CD4-positive, alpha-beta T cell (primary cell): ENCODE measurements around the gene UBA1. TPM values are rescaled to one million over a fixed set of nuclear protein-coding genes. Genes with fewer than 3 reads are reported as not detected.

Experiments
- ATAC-seq: fragments of 200-7000 bp; cut with Tn5 transposase; one replicate; pipeline ENCODE4 v1.10.0; 2022; ENCODE audit warnings: mild to moderate bottlenecking; ENCODE audit not compliant: poor library complexity
- CTCF ChIA-PET: fragments of 350-600 bp; sonication (Branson Sonifier 250); formaldehyde crosslinking; loops from one replicate; lab custom pipeline; 2021; ENCODE audit warnings: antibody characterized with exemption, inconsistent platforms; lab: Charles Lee
- POLR2A ChIA-PET: fragments of 350-600 bp; sonication (Branson Sonifier 250); formaldehyde crosslinking; loops from one replicate; lab custom pipeline; 2021; ENCODE audit warnings: antibody characterized with exemption, inconsistent platforms; lab: Charles Lee
- DNase-seq, 14 experiments: peaks; one replicate each; pipeline ENCODE4 v3.0.0-alpha.2; 2013 to 2020; ENCODE audit warnings: mixed read lengths in 2 of 14
- H3K27ac ChIP-seq, 2 donors: one replicate each; pipeline versions ENCODE4 v1.5.1 to v1.7.0; 2013; ENCODE audit warnings: low read length in 2 of 2, low read depth in 1 of 2, mild to moderate bottlenecking in 1 of 2
- H3K27me3 ChIP-seq, 2 experiments: 1 replicate in 1 of 2; 2 replicates in 1 of 2; pipeline versions ENCODE4 v1.6.1 to v1.7.0; 2013; ENCODE audit warnings: low read length in 2 of 2, control low read depth in 1 of 2, mild to moderate bottlenecking in 1 of 2, moderate library complexity in 1 of 2; ENCODE audit not compliant: insufficient read depth in 2 of 2, control insufficient read depth in 1 of 2
- H3K36me3 ChIP-seq: one replicate; pipeline ENCODE4 v1.6.1; 2013; ENCODE audit warnings: low read length, control low read depth; ENCODE audit not compliant: insufficient read depth
- H3K4me1 ChIP-seq: one replicate; pipeline ENCODE4 v1.6.1; 2013; ENCODE audit warnings: low read length, control low read depth; ENCODE audit not compliant: insufficient read depth
- H3K4me3 ChIP-seq: one replicate; pipeline ENCODE4 v1.5.1; 2013; ENCODE audit warnings: mild to moderate bottlenecking, low read length, moderate library complexity
- H3K9me3 ChIP-seq, 2 experiments: 1 replicate in 1 of 2; 2 replicates in 1 of 2; pipeline versions ENCODE4 v1.6.1 to v1.7.0; 2013; ENCODE audit warnings: low read length in 2 of 2, mild to moderate bottlenecking in 2 of 2, control low read depth in 1 of 2, moderate library complexity in 1 of 2; ENCODE audit not compliant: control insufficient read depth in 1 of 2, insufficient read depth in 1 of 2
- H3K27ac Mint-ChIP-seq: one replicate; pipeline ENCODE4 v1.8.0; 2020; ENCODE audit warnings: mixed read lengths
- H3K27me3 Mint-ChIP-seq: one replicate; pipeline ENCODE4 v1.8.0; 2021; ENCODE audit warnings: mixed read lengths
- H3K36me3 Mint-ChIP-seq: one replicate; pipeline ENCODE4 v1.8.0; 2021; ENCODE audit warnings: low read depth, mixed read lengths
- H3K4me1 Mint-ChIP-seq: one replicate; pipeline ENCODE4 v1.8.0; 2021; ENCODE audit warnings: low read depth, mixed read lengths
- H3K4me3 Mint-ChIP-seq: one replicate; pipeline ENCODE4 v1.8.0; 2020; ENCODE audit warnings: mild to moderate bottlenecking, mixed read lengths
- H3K9me3 Mint-ChIP-seq: one replicate; pipeline ENCODE4 v1.8.0; 2020; ENCODE audit warnings: mixed read lengths
- intact Hi-C, 2 experiments: fragments of 100-400 bp; cut with DNase I in 1 of 2; cut with micrococcal nuclease in 1 of 2; formaldehyde crosslinking; loops; one replicate each; pipeline versions ENCODE4 v1.15.1 to v1.9.0; 2023 to 2025; cut with DNase I, micrococcal nuclease
- total RNA-seq, 174 experiments: library from RNA in 2 of 174; stranded (reverse) in 2 of 174; gene quantifications; one replicate each; pipeline ENCODE4 v1.2.3 and lab custom pipeline; 2021 to 2026
- TF ChIP-seq, protein P1 (sequence below): fragments of 200-600 bp; IDR thresholded peaks from one replicate; pipeline ENCODE4 v1.8.0; 2022; ENCODE audit warnings: antibody characterized with exemption, mild to moderate bottlenecking

The UBA1 gene
- total RNA-seq, 2 experiments from 2014 or later: 70.0 to 72.1 TPM

DNA sequence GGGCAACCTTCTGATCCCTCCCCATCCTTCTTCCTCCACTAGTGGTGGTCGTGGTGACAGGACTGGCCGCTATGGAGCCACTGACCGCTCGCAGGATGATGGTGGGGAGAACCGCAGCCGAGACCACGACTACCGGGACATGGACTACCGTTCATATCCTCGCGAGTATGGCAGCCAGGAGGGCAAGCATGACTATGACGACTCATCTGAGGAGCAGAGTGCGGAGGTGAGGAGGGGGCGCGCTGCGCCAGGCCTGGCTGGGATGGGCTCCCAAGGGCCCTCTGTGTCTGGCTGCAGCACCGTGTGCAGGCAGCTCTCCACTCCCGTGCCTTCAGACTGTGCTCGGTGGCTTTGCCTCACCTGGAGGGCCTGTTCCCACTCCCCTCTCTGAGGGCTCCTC lies 24.4 kb upstream of the UBA1 start:
- Mint-ChIP-seq H3K4me3 (no peak overlapping the region), H3K27ac (no peak overlapping the region), H3K27me3 (no peaks in the 10 kb centered on the region), H3K4me1 (peaks cover 4% of the 10 kb centered on the region), H3K9me3 (no peaks in the 10 kb centered on the region), H3K36me3 (peaks cover 46% of the 10 kb centered on the region)
- TF ChIP-seq, protein P1, sequence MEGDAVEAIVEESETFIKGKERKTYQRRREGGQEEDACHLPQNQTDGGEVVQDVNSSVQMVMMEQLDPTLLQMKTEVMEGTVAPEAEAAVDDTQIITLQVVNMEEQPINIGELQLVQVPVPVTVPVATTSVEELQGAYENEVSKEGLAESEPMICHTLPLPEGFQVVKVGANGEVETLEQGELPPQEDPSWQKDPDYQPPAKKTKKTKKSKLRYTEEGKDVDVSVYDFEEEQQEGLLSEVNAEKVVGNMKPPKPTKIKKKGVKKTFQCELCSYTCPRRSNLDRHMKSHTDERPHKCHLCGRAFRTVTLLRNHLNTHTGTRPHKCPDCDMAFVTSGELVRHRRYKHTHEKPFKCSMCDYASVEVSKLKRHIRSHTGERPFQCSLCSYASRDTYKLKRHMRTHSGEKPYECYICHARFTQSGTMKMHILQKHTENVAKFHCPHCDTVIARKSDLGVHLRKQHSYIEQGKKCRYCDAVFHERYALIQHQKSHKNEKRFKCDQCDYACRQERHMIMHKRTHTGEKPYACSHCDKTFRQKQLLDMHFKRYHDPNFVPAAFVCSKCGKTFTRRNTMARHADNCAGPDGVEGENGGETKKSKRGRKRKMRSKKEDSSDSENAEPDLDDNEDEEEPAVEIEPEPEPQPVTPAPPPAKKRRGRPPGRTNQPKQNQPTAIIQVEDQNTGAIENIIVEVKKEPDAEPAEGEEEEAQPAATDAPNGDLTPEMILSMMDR: no peak
- H3K4me3 ChIP-seq: no peak overlapping the region
- intact Hi-C loops: no loop called here
- ATAC-seq: no peak
- H3K27ac ChIP-seq: no peak overlapping the region
- H3K36me3 ChIP-seq: peaks cover 47% of the 10 kb centered on the region
- no peaks in the 10 kb centered on the region for H3K27me3 ChIP-seq
- ChIA-PET POLR2A (no interaction called here), CTCF (no interaction called here)
- no peaks in the 10 kb centered on the region for H3K4me1 ChIP-seq
- H3K9me3 ChIP-seq: no peaks in the 10 kb centered on the region
- no peak for DNase-seq

DNA sequence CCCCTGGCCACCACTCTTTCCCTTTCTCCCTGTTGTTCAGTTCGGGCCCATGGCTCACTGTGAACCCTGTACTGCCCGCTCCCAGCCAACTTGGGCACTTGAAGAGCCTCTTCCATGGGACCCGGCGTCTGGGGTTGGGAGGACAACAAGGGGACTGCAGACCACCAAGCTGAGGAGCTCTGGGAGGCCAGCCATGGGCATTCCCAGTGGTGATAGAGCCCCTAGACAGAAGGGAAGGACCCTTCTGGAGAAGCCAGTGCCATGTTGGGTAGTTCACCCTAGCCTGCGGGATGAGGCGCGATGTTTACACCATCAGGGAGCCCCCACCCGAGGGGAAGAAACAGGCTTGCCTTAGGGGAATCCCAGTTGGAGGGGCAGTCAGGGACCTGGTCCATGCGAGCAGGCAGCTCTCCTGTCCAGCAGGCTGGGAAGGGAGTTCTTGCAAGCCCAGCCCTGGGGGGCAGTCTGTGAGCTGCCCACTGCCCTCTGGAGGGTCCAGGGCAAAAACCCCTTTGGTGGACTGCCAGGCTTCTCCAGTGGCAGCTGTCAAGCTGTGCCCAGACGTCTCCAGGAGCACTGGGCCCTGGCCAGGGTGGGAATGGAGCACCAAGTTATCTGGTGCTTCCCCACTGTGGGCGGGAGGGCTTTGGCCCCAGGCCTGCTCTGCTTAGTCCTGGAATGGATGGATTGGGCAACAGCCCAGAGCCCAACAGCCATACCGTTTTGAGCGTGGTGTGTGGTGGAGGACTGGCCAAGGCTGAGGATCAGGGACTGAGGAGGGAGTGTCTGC lies 23.7 kb upstream of the UBA1 start:
- POLR2A ChIA-PET: interaction anchor here (0.5 kb wide), 1 partner anchor 207 kb away, joined by 4 read pairs; no protein-coding TSS in a partner anchor
- H3K27ac Mint-ChIP-seq: no peak overlapping the region
- H3K36me3 ChIP-seq: peaks cover 52% of the 10 kb centered on the region

DNA sequence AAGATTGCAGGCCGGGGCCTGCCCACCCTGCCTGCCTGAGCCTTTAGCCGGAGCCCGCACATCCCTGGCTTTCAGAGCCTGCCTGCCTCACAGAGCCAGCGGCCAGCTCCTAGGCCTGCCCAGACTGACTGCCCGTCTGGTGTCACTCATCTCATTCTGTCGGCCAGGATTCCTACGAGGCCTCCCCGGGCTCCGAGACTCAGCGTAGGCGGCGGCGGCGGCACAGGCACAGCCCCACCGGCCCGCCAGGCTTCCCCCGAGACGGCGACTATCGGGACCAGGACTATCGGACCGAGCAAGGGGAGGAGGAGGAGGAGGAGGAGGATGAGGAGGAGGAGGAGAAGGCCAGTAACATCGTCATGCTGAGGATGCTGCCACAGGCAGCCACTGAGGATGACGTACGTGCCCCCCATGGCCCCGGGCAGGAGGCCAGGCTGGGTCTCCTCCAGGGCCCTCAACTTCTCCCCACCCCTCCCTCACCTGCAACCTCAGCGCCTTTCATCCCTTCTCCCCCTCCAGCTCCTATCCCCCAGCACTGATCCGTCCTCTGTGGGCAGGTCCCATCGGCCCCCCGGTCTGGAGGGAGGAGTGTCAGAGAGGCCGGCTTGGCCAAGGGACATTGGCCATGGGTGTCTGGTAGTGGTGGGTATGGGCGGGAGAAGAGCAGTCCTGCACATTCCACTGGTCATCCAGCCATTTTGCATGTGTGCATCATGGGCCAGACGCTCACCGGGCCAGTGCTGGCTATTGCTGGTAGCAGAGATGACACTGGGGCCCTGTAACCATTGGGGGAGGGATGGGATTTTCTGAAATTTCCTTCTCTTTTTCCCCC lies 22.6 kb upstream of the UBA1 start:
- no peaks in the 10 kb centered on the region for H3K27me3 Mint-ChIP-seq
- TF ChIP-seq, protein P1: no peak
- CTCF ChIA-PET: no interaction called here

More for the DNA sequence above, 23.7 kb upstream of the UBA1 start:
- CTCF ChIA-PET: no interaction called here
- peaks cover 41% of the 10 kb centered on the region for H3K36me3 Mint-ChIP-seq
- no peak overlapping the region for H3K4me3 ChIP-seq
- no peak for ATAC-seq
- TF ChIP-seq, protein P1: no peak
- no peaks in the 10 kb centered on the region for H3K9me3 Mint-ChIP-seq
- no peaks in the 10 kb centered on the region for H3K4me1 ChIP-seq
- no peak overlapping the region for H3K4me3 Mint-ChIP-seq
- no peak overlapping the region for H3K27ac ChIP-seq
- intact Hi-C loops: no loop called here
- no peaks in the 10 kb centered on the region for H3K27me3 ChIP-seq
- DNase-seq: no peak
- no peaks in the 10 kb centered on the region for H3K9me3 ChIP-seq
- no peaks in the 10 kb centered on the region for H3K27me3 Mint-ChIP-seq
- H3K4me1 Mint-ChIP-seq: peaks cover 4% of the 10 kb centered on the region

More for the DNA sequence above, 22.6 kb upstream of the UBA1 start:
- Mint-ChIP-seq H3K4me1 (peaks cover 4% of the 10 kb centered on the region), H3K36me3 (peaks cover 39% of the 10 kb centered on the region), H3K4me3 (no peak overlapping the region), H3K27ac (no peak overlapping the region), H3K9me3 (no peaks in the 10 kb centered on the region)
- Histone ChIP-seq H3K4me3 (no peak overlapping the region), H3K27ac (no peak overlapping the region), H3K27me3 (no peaks in the 10 kb centered on the region), H3K9me3 (no peaks in the 10 kb centered on the region), H3K36me3 (peaks cover 64% of the 10 kb centered on the region), H3K4me1 (no peaks in the 10 kb centered on the region)
- POLR2A ChIA-PET: no interaction called here
- DNase-seq (peak in 1 of 14 experiments; percentile 1), ATAC-seq (no peak)
- intact Hi-C loops: no loop called here
